A673 (cell line): Measurements from ENCODE around the gene YEATS4.

Experiments used
- EZH2 ChIP-seq: fragments of 200-600 bp; sonication (generic); IDR thresholded peaks from 2 replicates; pipeline ENCODE4 v1.6.1; 2017; ENCODE audit warnings: borderline replicate concordance, low read depth, mild to moderate bottlenecking, mixed read lengths, antibody characterized with exemption, low read length; ENCODE audit not compliant: poor library complexity, severe bottlenecking
- TF ChIP-seq, protein P1 (sequence below): fragments of 300-800, 200-600 bp; sonication (generic); conservative IDR thresholded peaks from 2 replicates; pipeline ENCODE4 v1.5.1; 2017; ENCODE audit warnings: low read depth, mild to moderate bottlenecking, antibody characterized with exemption, low read length, moderate library complexity, mixed read lengths

DNA sequence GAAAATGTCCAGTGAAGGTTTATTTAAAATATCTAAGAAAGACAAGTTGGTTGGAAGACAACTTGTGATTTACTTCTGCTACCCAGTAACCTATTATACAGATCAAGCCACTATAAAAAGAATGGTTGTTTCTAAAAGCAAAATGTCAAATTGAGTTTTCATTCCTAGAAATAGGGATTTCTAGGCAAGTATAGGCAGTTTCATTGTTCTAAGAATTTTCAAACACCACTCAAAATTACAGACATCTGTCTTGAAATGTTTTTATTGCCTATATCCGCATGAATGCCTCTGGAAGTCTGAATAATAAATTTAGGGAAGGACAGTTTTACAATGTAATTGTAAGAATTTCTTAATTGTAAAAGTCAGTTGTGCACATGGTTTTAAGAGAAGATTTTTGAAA is 8.6 kb downstream of the YEATS4 start:
- TF ChIP-seq, protein P1, sequence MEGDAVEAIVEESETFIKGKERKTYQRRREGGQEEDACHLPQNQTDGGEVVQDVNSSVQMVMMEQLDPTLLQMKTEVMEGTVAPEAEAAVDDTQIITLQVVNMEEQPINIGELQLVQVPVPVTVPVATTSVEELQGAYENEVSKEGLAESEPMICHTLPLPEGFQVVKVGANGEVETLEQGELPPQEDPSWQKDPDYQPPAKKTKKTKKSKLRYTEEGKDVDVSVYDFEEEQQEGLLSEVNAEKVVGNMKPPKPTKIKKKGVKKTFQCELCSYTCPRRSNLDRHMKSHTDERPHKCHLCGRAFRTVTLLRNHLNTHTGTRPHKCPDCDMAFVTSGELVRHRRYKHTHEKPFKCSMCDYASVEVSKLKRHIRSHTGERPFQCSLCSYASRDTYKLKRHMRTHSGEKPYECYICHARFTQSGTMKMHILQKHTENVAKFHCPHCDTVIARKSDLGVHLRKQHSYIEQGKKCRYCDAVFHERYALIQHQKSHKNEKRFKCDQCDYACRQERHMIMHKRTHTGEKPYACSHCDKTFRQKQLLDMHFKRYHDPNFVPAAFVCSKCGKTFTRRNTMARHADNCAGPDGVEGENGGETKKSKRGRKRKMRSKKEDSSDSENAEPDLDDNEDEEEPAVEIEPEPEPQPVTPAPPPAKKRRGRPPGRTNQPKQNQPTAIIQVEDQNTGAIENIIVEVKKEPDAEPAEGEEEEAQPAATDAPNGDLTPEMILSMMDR = no peak
- no peak for TF ChIP-seq EZH2
